ENCODE results near the gene PPP3CA.

Gene PPP3CA

GRCh38 chr4:101175896-101176676 lies 171.2 kb downstream of the PPP3CA start:
- H3K4me2 ChIP-seq (ENCODE audit: low read depth, low read length) = no peak overlapping the region
- H2AFZ ChIP-seq (ENCODE audit: low read length) = no peak overlapping the region
- H3F3A ChIP-seq (ENCODE audit: insufficient read depth, low read length) = no peaks in the 10 kb centered on the region
- TF ChIP-seq, protein P1, sequence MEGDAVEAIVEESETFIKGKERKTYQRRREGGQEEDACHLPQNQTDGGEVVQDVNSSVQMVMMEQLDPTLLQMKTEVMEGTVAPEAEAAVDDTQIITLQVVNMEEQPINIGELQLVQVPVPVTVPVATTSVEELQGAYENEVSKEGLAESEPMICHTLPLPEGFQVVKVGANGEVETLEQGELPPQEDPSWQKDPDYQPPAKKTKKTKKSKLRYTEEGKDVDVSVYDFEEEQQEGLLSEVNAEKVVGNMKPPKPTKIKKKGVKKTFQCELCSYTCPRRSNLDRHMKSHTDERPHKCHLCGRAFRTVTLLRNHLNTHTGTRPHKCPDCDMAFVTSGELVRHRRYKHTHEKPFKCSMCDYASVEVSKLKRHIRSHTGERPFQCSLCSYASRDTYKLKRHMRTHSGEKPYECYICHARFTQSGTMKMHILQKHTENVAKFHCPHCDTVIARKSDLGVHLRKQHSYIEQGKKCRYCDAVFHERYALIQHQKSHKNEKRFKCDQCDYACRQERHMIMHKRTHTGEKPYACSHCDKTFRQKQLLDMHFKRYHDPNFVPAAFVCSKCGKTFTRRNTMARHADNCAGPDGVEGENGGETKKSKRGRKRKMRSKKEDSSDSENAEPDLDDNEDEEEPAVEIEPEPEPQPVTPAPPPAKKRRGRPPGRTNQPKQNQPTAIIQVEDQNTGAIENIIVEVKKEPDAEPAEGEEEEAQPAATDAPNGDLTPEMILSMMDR (IDR thresholded peaks at IDR 0.05; ENCODE audit: low read length) = no peak
- TF ChIP-seq EZH2phosphoT487 (IDR thresholded peaks at IDR 0.05; ENCODE audit: low read length) (no peak), EZH2 (optimal IDR thresholded peaks at IDR 0.05; ENCODE audit: low read depth, low read length) (no peak)
- no peaks in the 10 kb centered on the region for H3K9me2 ChIP-seq (replicated peaks; ENCODE audit: insufficient read depth, low read length)
- H3K9ac ChIP-seq (ENCODE audit: low read length) = no peak overlapping the region
- no peaks in the 10 kb centered on the region for H3K9me3 ChIP-seq (replicated peaks; ENCODE audit: insufficient read depth, low read length)
- H4K20me1 ChIP-seq (ENCODE audit: insufficient read depth, low read length) = no peaks in the 10 kb centered on the region; the same call in none of the 2 replicates
- no peaks in the 10 kb centered on the region for H3K4me1 ChIP-seq (ENCODE audit: low read length)
- no peak for DNase-seq
- no peak overlapping the region for H3K27ac ChIP-seq (ENCODE audit: low read length)
- H3K79me2 ChIP-seq (ENCODE audit: low read length) = peaks cover 6% of the 10 kb centered on the region; the same call in 1 of the 2 replicates
- H3K27me3 ChIP-seq (replicated peaks; ENCODE audit: insufficient read depth, low read length) = no peaks in the 10 kb centered on the region
- H3K36me3 ChIP-seq (replicated peaks; ENCODE audit: insufficient read depth, low read length) = no peaks in the 10 kb centered on the region
- H3K4me3 ChIP-seq (ENCODE audit: low read length) = no peak overlapping the region

- Histone ChIP-seq H3K27ac (ENCODE audit: low read length) (no peak overlapping the region), H3F3A (ENCODE audit: insufficient read depth, low read length) (no peaks in the 10 kb centered on the region), H3K27me3 (replicated peaks; ENCODE audit: insufficient read depth, low read length) (no peaks in the 10 kb centered on the region), H3K4me3 (ENCODE audit: low read length) (no peak overlapping the region), H2AFZ (ENCODE audit: low read length) (no peak overlapping the region), H4K20me1 (ENCODE audit: insufficient read depth, low read length) (no peaks in the 10 kb centered on the region; the same call in none of the 2 replicates), H3K9me3 (replicated peaks; ENCODE audit: insufficient read depth, low read length) (no peaks in the 10 kb centered on the region), H3K9me2 (replicated peaks; ENCODE audit: insufficient read depth, low read length) (no peaks in the 10 kb centered on the region), H3K79me2 (ENCODE audit: low read length) (peaks cover 6% of the 10 kb centered on the region; the same call in 1 of the 2 replicates), H3K4me1 (ENCODE audit: low read length) (0 out of 2 replicates have a peak, but pooled peaks cover 2% of the 10 kb centered on the region), H3K9ac (ENCODE audit: low read length) (no peak overlapping the region), H3K36me3 (replicated peaks; ENCODE audit: insufficient read depth, low read length) (no peaks in the 10 kb centered on the region), H3K4me2 (ENCODE audit: low read depth, low read length) (no peak overlapping the region)
- DNase-seq = no peak
- TF ChIP-seq EZH2phosphoT487 (IDR thresholded peaks at IDR 0.05; ENCODE audit: low read length) = no peak
- TF ChIP-seq, protein P1 (IDR thresholded peaks at IDR 0.05; ENCODE audit: low read length) = no peak
- no peak for TF ChIP-seq EZH2 (optimal IDR thresholded peaks at IDR 0.05; ENCODE audit: low read depth, low read length)
Measured at GRCh38 chr4:101174679-101175345, 172.5 kb downstream of the PPP3CA start.

- Histone ChIP-seq H3K4me1 (ENCODE audit: low read length) (0 out of 2 replicates have a peak, but pooled peaks cover 7% of the 10 kb centered on the region), H3K4me2 (ENCODE audit: low read depth, low read length) (no peak overlapping the region), H3K9me2 (replicated peaks; ENCODE audit: insufficient read depth, low read length) (no peaks in the 10 kb centered on the region), H3K27ac (ENCODE audit: low read length) (no peak overlapping the region), H3K9ac (ENCODE audit: low read length) (no peak overlapping the region), H3K4me3 (ENCODE audit: low read length) (no peak overlapping the region), H3F3A (ENCODE audit: insufficient read depth, low read length) (no peaks in the 10 kb centered on the region), H3K36me3 (replicated peaks; ENCODE audit: insufficient read depth, low read length) (no peaks in the 10 kb centered on the region), H3K9me3 (replicated peaks; ENCODE audit: insufficient read depth, low read length) (no peaks in the 10 kb centered on the region), H3K27me3 (replicated peaks; ENCODE audit: insufficient read depth, low read length) (no peaks in the 10 kb centered on the region), H2AFZ (ENCODE audit: low read length) (no peak overlapping the region), H4K20me1 (ENCODE audit: insufficient read depth, low read length) (no peaks in the 10 kb centered on the region; the same call in 1 of the 2 replicates), H3K79me2 (ENCODE audit: low read length) (0 out of 2 replicates have a peak, but pooled peaks cover 4% of the 10 kb centered on the region)
- no peak for DNase-seq
- TF ChIP-seq, protein P1 (IDR thresholded peaks at IDR 0.05; ENCODE audit: low read length) = no peak
- TF ChIP-seq EZH2phosphoT487 (IDR thresholded peaks at IDR 0.05; ENCODE audit: low read length) = no peak
- no peak for TF ChIP-seq EZH2 (optimal IDR thresholded peaks at IDR 0.05; ENCODE audit: low read depth, low read length)
Measured at GRCh38 chr4:101172369-101172768, 175.0 kb downstream of the PPP3CA start.

All from MM.1S (cell line).